HepG2 (cell line): ENCODE results near the gene NRDE2. TPM values are rescaled to one million over a fixed set of nuclear protein-coding genes. Genes with fewer than 3 reads are reported as not detected.

Experiments used
- ATAC-seq: fragments of 200-7000 bp; cut with Tn5 transposase; 3 replicates; pipeline ENCODE4 v1.9.1; 2020; ENCODE audit warnings: mild to moderate bottlenecking, moderate library complexity
- BruUV-seq: library from RNA; stranded (reverse); fragments of 400-500 nt; replicated peaks from 2 replicates; lab custom pipeline; 2021; lab: Mats Ljungman, UMichigan
- CTCF ChIA-PET: fragments of 300-600 bp; formaldehyde crosslinking; extraction: SDS; loops from one replicate; lab custom pipeline; 2021; ENCODE audit warnings: low total read pairs, inconsistent platforms, low intra/inter-chr PET ratio; lab: Yijun Ruan, JAX
- POLR2A ChIA-PET: fragments of 350-600 bp; sonication (Branson Sonifier 250); formaldehyde crosslinking; loops from one replicate; lab custom pipeline; 2020; ENCODE audit warnings: antibody characterized with exemption, inconsistent platforms; lab: Yijun Ruan, JAX
- DNase-seq: peaks from one replicate; pipeline ENCODE4 v3.0.0-alpha.2; 2015; ENCODE audit warnings: low spot score
- FAIRE-seq: peaks from 3 replicates; lab custom pipeline; 2011; peaks lifted over from hg19 to GRCh38; lab: Jason Lieb, UNC
- H2AFZ ChIP-seq: one replicate; pipeline ENCODE4 v1.6.1; 2011; ENCODE audit warnings: low read length, inconsistent platforms
- H3K27ac ChIP-seq: fragments of 300-600 bp; 3 replicates; pipeline ENCODE4 v1.8.0; 2011; ENCODE audit warnings: mixed run types, mild to moderate bottlenecking, mixed read lengths, low read length, inconsistent platforms; ENCODE audit not compliant: insufficient read depth; ENCODE audit errors: extremely low read length
- H3K27me3 ChIP-seq, 2 experiments: fragments of 200-600 bp in 1 of 2; 2 replicates in 1 of 2; 3 replicates in 1 of 2; pipeline versions ENCODE4 v1.6.0 to v1.8.0; 2011; ENCODE audit warnings: low read length in 2 of 2, mild to moderate bottlenecking in 2 of 2, moderate library complexity in 2 of 2, inconsistent platforms in 1 of 2; ENCODE audit not compliant: insufficient read depth in 2 of 2, control insufficient read depth in 1 of 2
- H3K36me3 ChIP-seq, 2 experiments: fragments of 200-600 bp in 1 of 2; replicated peaks in 1 of 2; 2 replicates in 1 of 2; 3 replicates in 1 of 2; pipeline versions ENCODE4 v1.5.1 to v1.8.0; 2011; ENCODE audit warnings: low read length in 2 of 2, inconsistent platforms in 1 of 2; ENCODE audit not compliant: insufficient read depth in 2 of 2, control insufficient read depth in 1 of 2
- H3K4me1 ChIP-seq: 2 replicates; pipeline ENCODE4 v1.5.1; 2012; ENCODE audit warnings: low read length, inconsistent platforms; ENCODE audit not compliant: insufficient read depth
- H3K4me2 ChIP-seq: 2 replicates; pipeline ENCODE4 v1.6.0; 2011; ENCODE audit warnings: low read depth, low read length, inconsistent platforms
- H3K4me3 ChIP-seq, 3 experiments: fragments of 200-600 bp in 1 of 3; sonication (generic), shearing (Covaris generic) in 1 of 3; replicated peaks in 1 of 3; 2 replicates each; pipeline ENCODE4 v1.5.1; 2011 to 2016; ENCODE audit warnings: low read length in 3 of 3, inconsistent platforms in 2 of 3, low read depth in 2 of 3, mild to moderate bottlenecking in 2 of 3, control low read depth in 1 of 3, mixed read lengths in 1 of 3; ENCODE audit not compliant: insufficient read depth in 1 of 3
- H3K79me2 ChIP-seq: one replicate; pipeline ENCODE4 v1.6.1; 2011; ENCODE audit warnings: low read length, inconsistent platforms; ENCODE audit not compliant: insufficient read depth
- H3K9ac ChIP-seq: 2 replicates; pipeline ENCODE4 v1.6.0; 2011; ENCODE audit warnings: mild to moderate bottlenecking, low read depth, low read length, inconsistent platforms; ENCODE audit not compliant: insufficient read depth
- H3K9me3 ChIP-seq: 2 replicates; pipeline ENCODE4 v1.5.1; 2012; ENCODE audit warnings: mild to moderate bottlenecking, low read length
- H4K20me1 ChIP-seq: 2 replicates; pipeline ENCODE4 v1.6.0; 2011; ENCODE audit warnings: inconsistent platforms, mild to moderate bottlenecking, low read length, moderate library complexity; ENCODE audit not compliant: insufficient read depth
- FIP1L1 ChIP-seq: fragments of 200-400 bp; formaldehyde crosslinking; IDR thresholded peaks from 2 replicates; pipeline ENCODE4 v1.6.1; 2018; ENCODE audit warnings: low read depth, mild to moderate bottlenecking, low read length, moderate library complexity, borderline replicate concordance; ENCODE audit not compliant: insufficient read depth
- GATAD1 ChIP-seq: IDR thresholded peaks from 2 replicates; pipeline ENCODE4 v1.6.1; 2016; ENCODE audit warnings: missing genetic modification reagents, missing compliant biosample characterization
- HNF4G ChIP-seq, 2 experiments: sonication (generic) in 1 of 2; formaldehyde crosslinking in 1 of 2; IDR thresholded peaks; 2 replicates each; pipeline versions ENCODE4 v1.4.0 to v1.6.1; 2011 to 2020; ENCODE audit warnings: borderline replicate concordance in 2 of 2, low read depth in 2 of 2, mild to moderate bottlenecking in 2 of 2, low read length in 1 of 2, missing genetic modification reagents in 1 of 2, moderate library complexity in 1 of 2
- IKZF4 ChIP-seq: sonication (generic); formaldehyde crosslinking; IDR thresholded peaks from 2 replicates; pipeline ENCODE4 v1.5.1; 2020; ENCODE audit warnings: borderline replicate concordance, mild to moderate bottlenecking, low read depth, missing genetic modification reagents; ENCODE audit errors: not compliant biosample characterization
- KDM6A ChIP-seq: IDR thresholded peaks from 2 replicates; pipeline ENCODE4 v1.6.1; 2016; ENCODE audit warnings: low read depth
- LCORL ChIP-seq, 2 experiments: fragments of 450-650 bp in 1 of 2; sonication (generic) in 1 of 2; formaldehyde crosslinking in 1 of 2; IDR thresholded peaks; 2 replicates each; pipeline versions ENCODE4 v1.5.0 to v1.6.1; 2017 to 2020; ENCODE audit warnings: antibody characterized with exemption in 1 of 2, missing genetic modification reagents in 1 of 2
- NCOR1 ChIP-seq: fragments of 200-600 bp; sonication (generic); IDR thresholded peaks from 2 replicates; pipeline ENCODE4 v1.7.0; 2017; ENCODE audit warnings: antibody characterized with exemption, low read length, borderline replicate concordance
- PCBP2 ChIP-seq: fragments of 200-400 bp; formaldehyde crosslinking; optimal IDR thresholded peaks from 2 replicates; pipeline ENCODE3; 2018; ENCODE audit warnings: low read length, low read depth; ENCODE audit not compliant: poor library complexity, severe bottlenecking
- ZFP37 ChIP-seq: sonication (generic); formaldehyde crosslinking; IDR thresholded peaks from 2 replicates; pipeline ENCODE4 v1.4.0; 2020; ENCODE audit warnings: missing genetic modification reagents, borderline replicate concordance
- ZNF326 ChIP-seq: sonication (generic); formaldehyde crosslinking; IDR thresholded peaks from 2 replicates; pipeline ENCODE4 v1.4.0; 2020; ENCODE audit warnings: missing genetic modification reagents, borderline replicate concordance
- ZNF614 ChIP-seq: IDR thresholded peaks from 2 replicates; pipeline ENCODE4 v1.6.1; 2018; ENCODE audit warnings: missing biosample characterization, missing genetic modification reagents, inconsistent platforms, borderline replicate concordance
- ZNF770 ChIP-seq: sonication (generic); formaldehyde crosslinking; IDR thresholded peaks from 2 replicates; pipeline ENCODE4 v1.5.0; 2020; ENCODE audit warnings: mild to moderate bottlenecking, missing genetic modification reagents
- ZNF800 ChIP-seq: sonication (generic); formaldehyde crosslinking; IDR thresholded peaks from 2 replicates; pipeline ENCODE4 v1.4.0; 2020; ENCODE audit warnings: missing genetic modification reagents
- ZSCAN20 ChIP-seq: sonication (generic); formaldehyde crosslinking; IDR thresholded peaks from 2 replicates; pipeline ENCODE4 v1.4.0; 2020; ENCODE audit warnings: missing genetic modification reagents, mild to moderate bottlenecking, borderline replicate concordance
- ZSCAN25 ChIP-seq: sonication (generic); formaldehyde crosslinking; IDR thresholded peaks from 2 replicates; pipeline ENCODE4 v1.8.0; 2022; ENCODE audit warnings: mild to moderate bottlenecking, missing genetic modification reagents
- WGBS: methylation state at CpG from one replicate; pipeline ENCODE4 v1.1.6; 2017; ENCODE audit warnings: low lambda C conversion rate; 5-methylcytosine and 5-hydroxymethylcytosine counted together
- in situ Hi-C: cut with HindIII; loops from 2 replicates; pipeline ENCODE4 v1.10.0; 2017; ENCODE audit warnings: low pct_unique_long_range_greater_than_20kb; ENCODE audit not compliant: extremely low pct_ligation_motif_present
- intact Hi-C: fragments of 100-400 bp; cut with micrococcal nuclease; formaldehyde crosslinking; loops from one replicate; pipeline ENCODE4 v1.10.0; 2022; ENCODE audit not compliant: unreplicated experiment
- polyA plus RNA-seq, 8 experiments: library from polyadenylated mRNA; depleted of rRNA in 3 of 8; stranded (reverse) in 7 of 8; unstranded in 1 of 8; fragments of >200 nt; fragmentation: Illumina TruSeq in 4 of 8; extraction: Trizol in 4 of 8; gene quantifications; 2 replicates each; pipeline versions ENCODE4 v1.2.1 to v1.2.3, GENCODE V29; 2011 to 2016; ENCODE audit warnings: low read depth in 4 of 8, missing spikeins in 1 of 8, mixed read lengths in 1 of 8; ENCODE audit not compliant: insufficient read depth in 1 of 8
- total RNA-seq, 5 experiments: library from RNA; depleted of rRNA; stranded (reverse); fragments of >200 nt; fragmentation: Illumina TruSeq; extraction: Trizol; gene quantifications; 2 replicates each; pipeline ENCODE4 v1.2.3, GENCODE V29; 2016; ENCODE audit warnings: low read depth in 1 of 5

Gene NRDE2
- total and polyA plus RNA-seq, 2 of the 13 experiments (the other 11 are each of a cell fraction or from before 2014, with no cell fraction given), result 5.6 to 12.5 TPM

GRCh38 chr14:90355540-90356518 is 24.1 kb upstream of the NRDE2 start (continued):
- peak; percentile 49; the same call in 1 of the 2 replicates for TF ChIP-seq HNF4G (IDR thresholded peaks at IDR 0.05; ENCODE audit: borderline replicate concordance, low read depth, low read length)
- TF ChIP-seq HNF4G (CRISPR knock-in tag; IDR thresholded peaks at IDR 0.05; ENCODE audit: borderline replicate concordance, low read depth), result no peak
- TF ChIP-seq ZSCAN25 (CRISPR knock-in tag), result no peak
- 0 out of 2 replicates have a peak, but pooled peaks have one; percentile 44 for TF ChIP-seq ZNF770 (CRISPR knock-in tag)
- TF ChIP-seq NCOR1, result peak; percentile 70
- no peak for TF ChIP-seq LCORL (IDR thresholded peaks at IDR 0.05)
- 0 out of 2 replicates have a peak, but pooled peaks have one; percentile 9 for TF ChIP-seq LCORL (CRISPR knock-in tag; IDR thresholded peaks at IDR 0.05)

- no peak overlapping the region for H3K4me3 ChIP-seq
- H3K9me3 ChIP-seq, result no peaks in the 10 kb centered on the region
- no peaks in the 10 kb centered on the region for H4K20me1 ChIP-seq
- FAIRE-seq (no peak), ATAC-seq (no peak), DNase-seq (no peak)
- no peaks in the 10 kb centered on the region for H3K36me3 ChIP-seq
- no peak overlapping the region for H2AFZ ChIP-seq
- no TSS peak for BruUV-seq
- POLR2A ChIA-PET, result no interaction called here
- no peak overlapping the region for H3K9ac ChIP-seq
- CTCF ChIA-PET, result no interaction called here
- no peaks in the 10 kb centered on the region for H3K79me2 ChIP-seq
- no peaks in the 10 kb centered on the region for H3K27me3 ChIP-seq
- WGBS, result 83% methylated on average over 9 of the region's 16 CpGs
- in situ Hi-C loops (no loop called here), intact Hi-C loops (no loop called here)
- no peak overlapping the region for H3K4me2 ChIP-seq
- peaks cover 28% of the 10 kb centered on the region for H3K4me1 ChIP-seq
- no peak overlapping the region for H3K27ac ChIP-seq
- TF ChIP-seq GATAD1 (CRISPR knock-in tag), result no peak
- no peak for TF ChIP-seq ZNF326 (CRISPR knock-in tag)
- TF ChIP-seq KDM6A (CRISPR knock-in tag), result no peak
- TF ChIP-seq ZNF800 (CRISPR knock-in tag), result no peak
- TF ChIP-seq ZSCAN20 (CRISPR knock-in tag), result no peak
- TF ChIP-seq PCBP2, result no peak
- no peak for TF ChIP-seq IKZF4
- TF ChIP-seq ZFP37 (CRISPR knock-in tag), result no peak
- no peak for TF ChIP-seq ZNF614
- no peak for TF ChIP-seq FIP1L1
Measured at GRCh38 chr14:90354551-90355298, 23.0 kb upstream of the NRDE2 start.
